GM12891 (cell line): ENCODE data around the gene ALDOA.

Source experiments
- DNase-seq: peaks from one replicate; pipeline ENCODE4 v3.0.0; 2011; ENCODE audit warnings: low spot score; ENCODE audit not compliant: insufficient read length
- FAIRE-seq: peaks from 2 replicates; lab custom pipeline; 2011; peaks lifted over from hg19 to GRCh38; lab: Jason Lieb, UNC
- PAX5 ChIP-seq: IDR thresholded peaks from 2 replicates; pipeline ENCODE4 v1.6.1; 2011; ENCODE audit warnings: low read length, moderate library complexity, mild to moderate bottlenecking; ENCODE audit not compliant: insufficient read depth, severe bottlenecking
- POLR2A ChIP-seq: IDR thresholded peaks from 2 replicates; pipeline ENCODE4 v1.6.1; 2011; ENCODE audit warnings: low read depth, low read length, control low read depth
- POLR2AphosphoS5 ChIP-seq: IDR thresholded peaks from 2 replicates; pipeline ENCODE4 v1.6.1; 2011; ENCODE audit warnings: low read depth, low read length, control low read depth
- POU2F2 ChIP-seq: IDR thresholded peaks from 2 replicates; pipeline ENCODE4 v1.6.1; 2011; ENCODE audit warnings: low read depth, mild to moderate bottlenecking, control low read depth, low read length, moderate library complexity
- SPI1 ChIP-seq: IDR thresholded peaks from 2 replicates; pipeline ENCODE4 v1.6.1; 2011; ENCODE audit warnings: low read depth, low read length, control low read depth
- TAF1 ChIP-seq: IDR thresholded peaks from 2 replicates; pipeline ENCODE4 v1.6.1; 2011; ENCODE audit warnings: low read depth, low read length, control low read depth

The ALDOA gene

DNA sequence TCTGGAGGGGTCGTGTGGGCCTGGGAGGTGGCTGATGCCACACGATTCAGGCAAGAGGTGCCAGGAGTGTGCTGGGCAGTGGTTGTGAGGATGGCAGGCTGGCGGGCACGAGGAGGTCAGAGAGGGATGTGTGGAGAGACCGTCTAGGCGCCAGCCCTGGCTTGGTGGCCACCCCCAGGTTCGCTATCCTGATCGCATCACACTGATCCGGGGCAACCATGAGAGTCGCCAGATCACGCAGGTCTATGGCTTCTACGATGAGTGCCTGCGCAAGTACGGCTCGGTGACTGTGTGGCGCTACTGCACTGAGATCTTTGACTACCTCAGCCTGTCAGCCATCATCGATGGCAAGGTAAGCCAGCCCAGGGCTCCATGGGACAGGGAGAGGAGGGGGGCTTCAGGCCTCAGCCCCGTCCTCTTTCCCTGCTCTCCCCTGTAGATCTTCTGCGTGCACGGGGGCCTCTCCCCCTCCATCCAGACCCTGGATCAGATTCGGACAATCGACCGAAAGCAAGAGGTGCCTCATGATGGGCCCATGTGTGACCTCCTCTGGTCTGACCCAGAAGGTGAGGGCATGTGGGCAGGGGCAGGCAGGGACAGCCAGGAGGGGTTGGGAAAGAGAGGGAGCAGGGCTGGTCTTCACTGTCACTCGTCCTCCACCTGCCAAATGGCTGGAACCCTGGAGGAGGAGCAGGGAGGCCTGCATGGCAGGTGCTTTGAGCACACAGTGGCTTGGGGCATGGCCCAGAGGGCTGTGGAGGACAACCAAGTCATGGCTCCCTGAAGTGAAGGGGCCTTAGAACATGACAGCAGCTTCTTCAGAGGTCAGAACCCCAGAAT lies 17.9 kb downstream of the ALDOA start:
- no peak for FAIRE-seq
- no peak for DNase-seq
- TF ChIP-seq SPI1 (no peak), PAX5 (no peak), POU2F2 (no peak), POLR2A (no peak), POLR2AphosphoS5 (no peak)

DNA sequence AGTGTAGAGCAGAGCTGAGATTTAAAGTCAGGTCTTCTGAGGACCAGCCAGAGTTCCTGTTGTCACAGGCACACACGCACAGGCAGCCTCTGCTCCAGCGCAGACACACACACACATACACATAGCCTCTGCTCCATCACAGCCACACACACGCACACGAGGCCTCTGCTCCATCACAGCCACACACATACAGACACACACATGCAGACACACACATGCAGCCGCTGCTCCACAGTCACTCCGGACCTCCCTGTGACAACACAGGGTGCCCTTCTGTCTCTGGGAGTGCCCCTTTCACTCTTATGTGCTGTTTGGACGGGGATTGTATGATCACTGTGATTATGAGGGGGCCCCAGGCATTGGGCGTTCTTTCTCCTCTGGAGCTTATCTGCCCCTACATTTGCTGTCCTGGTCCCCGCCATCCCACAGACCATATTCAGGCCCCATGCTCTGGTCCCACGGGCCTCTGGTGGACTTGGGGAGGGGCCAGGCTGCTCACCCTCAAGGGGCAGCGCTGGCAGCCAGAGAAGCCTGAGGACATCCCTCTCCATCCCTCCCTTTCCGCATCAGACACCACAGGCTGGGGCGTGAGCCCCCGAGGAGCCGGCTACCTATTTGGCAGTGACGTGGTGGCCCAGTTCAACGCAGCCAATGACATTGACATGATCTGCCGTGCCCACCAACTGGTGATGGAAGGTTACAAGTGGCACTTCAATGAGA lies 18.7 kb downstream of the ALDOA start:
- TF ChIP-seq POLR2AphosphoS5: no peak
- no peak for TF ChIP-seq PAX5
- FAIRE-seq (no peak), DNase-seq (no peak)

DNA sequence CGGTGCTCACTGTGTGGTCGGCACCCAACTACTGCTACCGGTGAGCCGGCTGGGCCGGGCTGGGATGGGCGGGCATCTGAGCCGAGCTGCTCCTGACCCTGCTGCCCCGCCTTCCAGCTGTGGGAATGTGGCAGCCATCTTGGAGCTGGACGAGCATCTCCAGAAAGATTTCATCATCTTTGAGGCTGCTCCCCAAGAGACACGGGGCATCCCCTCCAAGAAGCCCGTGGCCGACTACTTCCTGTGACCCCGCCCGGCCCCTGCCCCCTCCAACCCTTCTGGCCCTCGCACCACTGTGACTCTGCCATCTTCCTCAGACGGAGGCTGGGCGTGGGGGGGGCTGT lies 19.2 kb downstream of the ALDOA start:
- TF ChIP-seq POU2F2: no peak
- no peak for TF ChIP-seq SPI1
- no peak for FAIRE-seq
- DNase-seq: no peak

DNA sequence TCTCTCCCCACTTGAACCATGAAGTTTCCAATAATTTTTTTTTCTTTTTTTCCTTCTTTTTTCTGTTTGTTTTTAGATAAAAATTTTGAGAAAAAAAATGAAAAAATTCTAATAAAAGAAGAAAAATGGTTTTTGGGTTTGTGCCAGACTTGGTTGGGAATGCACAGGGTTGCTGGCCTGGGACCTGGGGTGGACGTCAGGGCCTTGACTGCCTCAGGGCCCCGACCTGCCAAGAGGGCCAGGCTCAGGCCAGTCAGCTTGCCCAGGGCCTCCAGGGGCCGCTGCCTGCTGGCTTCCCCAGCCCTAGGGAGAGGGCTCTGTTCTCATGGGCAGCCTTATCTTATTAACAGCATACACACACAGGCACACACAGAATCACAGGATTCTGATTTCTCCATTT lies 19.7 kb downstream of the ALDOA start:
- TF ChIP-seq TAF1: no peak
- no peak for TF ChIP-seq POU2F2
- no peak for TF ChIP-seq POLR2A
- no peak for TF ChIP-seq PAX5
- TF ChIP-seq POLR2AphosphoS5: no peak
- TF ChIP-seq SPI1: no peak
- no peak for DNase-seq
- FAIRE-seq: peak; percentile 45

DNA sequence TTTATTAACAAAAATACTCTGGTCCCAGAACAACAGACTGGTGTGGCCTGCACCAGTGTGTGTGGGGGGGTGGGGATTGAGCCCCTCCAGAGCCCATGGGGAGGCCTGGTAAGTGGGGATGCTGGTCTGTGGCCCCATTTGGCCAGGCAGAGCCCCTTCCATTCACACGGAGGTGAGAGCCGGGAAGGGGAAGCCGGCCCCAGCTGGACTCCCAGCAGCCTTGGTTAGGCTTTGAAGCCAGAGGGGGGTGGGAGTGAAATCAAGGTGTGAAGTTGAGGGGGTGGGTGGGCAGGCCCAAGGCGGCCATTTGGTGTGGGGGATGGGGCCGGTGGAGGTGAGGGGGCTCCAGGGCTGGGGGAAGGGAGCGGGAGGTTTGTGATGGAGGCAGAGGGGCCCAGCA lies 20.3 kb downstream of the ALDOA start:
- DNase-seq (no peak), FAIRE-seq (no peak)
- TF ChIP-seq PAX5: no peak
- no peak for TF ChIP-seq POLR2A
- TF ChIP-seq POU2F2: no peak
- no peak for TF ChIP-seq SPI1
- no peak for TF ChIP-seq POLR2AphosphoS5
- TF ChIP-seq TAF1: no peak

DNA sequence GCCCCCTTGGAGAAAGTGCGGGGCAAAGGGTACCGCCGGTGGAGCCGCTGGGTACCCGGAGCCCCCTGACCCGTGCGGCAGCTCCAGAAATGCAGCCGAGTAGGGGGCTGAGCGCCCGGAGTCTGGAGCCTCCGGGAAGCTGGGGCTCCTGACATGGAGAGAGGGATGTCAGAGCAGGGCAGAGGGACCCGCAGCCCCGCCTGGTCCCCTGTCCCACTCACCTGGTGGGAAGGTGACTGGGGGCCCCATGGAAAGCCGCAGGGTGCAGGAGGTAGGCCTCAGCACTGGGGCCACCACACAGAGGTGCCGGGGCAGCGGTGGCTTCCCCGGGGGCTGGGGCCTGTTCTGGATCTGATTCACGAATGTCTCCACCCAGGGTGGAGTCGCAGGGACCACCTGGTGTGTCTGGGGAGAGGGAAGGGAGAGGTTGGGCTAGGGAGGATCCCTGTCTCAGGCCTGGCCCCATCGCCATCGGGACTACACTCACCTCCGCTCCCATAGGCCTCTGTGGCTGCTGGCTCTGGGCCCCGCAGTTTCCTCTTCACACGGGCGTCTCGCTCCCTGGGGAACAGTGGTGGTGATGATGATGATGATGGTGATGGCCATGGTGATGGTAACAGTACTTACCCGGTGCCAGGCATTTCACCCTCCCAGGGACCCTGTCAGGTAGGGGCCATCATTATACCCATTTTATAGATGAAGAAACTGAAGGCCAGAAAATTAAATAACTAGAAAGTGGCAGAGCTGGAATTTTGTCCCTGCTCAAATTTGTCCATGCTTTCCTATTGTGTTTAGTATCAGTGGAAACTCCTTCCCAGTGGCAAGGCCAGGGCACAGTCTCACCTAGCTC lies 21.0 kb downstream of the ALDOA start:
- no peak for FAIRE-seq
- no peak for TF ChIP-seq SPI1
- TF ChIP-seq POLR2A: no peak
- no peak for TF ChIP-seq TAF1
- no peak for TF ChIP-seq PAX5
- no peak for DNase-seq

DNA sequence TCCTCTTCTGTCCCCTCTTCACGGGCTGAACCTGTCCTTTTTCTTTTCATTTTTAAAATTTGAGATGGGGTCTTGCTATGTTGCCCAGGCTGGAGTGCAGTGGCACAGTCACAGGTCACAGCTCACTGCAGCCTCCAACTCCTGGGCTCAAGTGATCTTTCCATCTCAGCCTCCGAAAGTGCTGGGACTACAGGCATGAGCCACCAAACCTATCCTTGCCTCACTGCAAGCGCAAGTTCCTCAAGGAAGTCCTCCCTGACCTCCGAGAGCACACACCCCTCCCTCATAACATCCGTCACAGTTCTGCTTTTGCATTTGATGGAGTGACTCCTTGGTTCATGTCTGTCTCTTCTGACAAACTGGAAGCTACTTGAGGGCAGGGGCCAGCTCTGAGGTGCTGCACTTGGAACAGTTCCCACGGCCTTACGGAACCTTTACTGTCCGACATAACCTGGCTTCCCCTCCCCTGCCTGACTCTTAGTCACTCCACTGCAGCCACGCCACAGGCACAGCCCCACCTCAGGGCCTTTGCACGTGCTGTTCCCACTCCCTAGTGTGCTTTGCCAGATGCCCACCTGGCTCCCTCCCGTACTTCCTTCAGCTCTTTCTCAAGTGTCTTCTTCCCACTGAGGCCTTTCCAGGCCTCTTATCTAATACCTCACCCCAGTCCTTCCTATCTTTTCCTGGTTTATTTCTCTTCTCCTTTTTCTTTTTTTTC lies 21.8 kb downstream of the ALDOA start:
- no peak for DNase-seq
- TF ChIP-seq POLR2AphosphoS5 (no peak), SPI1 (0 out of 2 replicates have a peak, but pooled peaks have one; percentile 17), PAX5 (no peak)
- FAIRE-seq: peak; percentile 33

DNA sequence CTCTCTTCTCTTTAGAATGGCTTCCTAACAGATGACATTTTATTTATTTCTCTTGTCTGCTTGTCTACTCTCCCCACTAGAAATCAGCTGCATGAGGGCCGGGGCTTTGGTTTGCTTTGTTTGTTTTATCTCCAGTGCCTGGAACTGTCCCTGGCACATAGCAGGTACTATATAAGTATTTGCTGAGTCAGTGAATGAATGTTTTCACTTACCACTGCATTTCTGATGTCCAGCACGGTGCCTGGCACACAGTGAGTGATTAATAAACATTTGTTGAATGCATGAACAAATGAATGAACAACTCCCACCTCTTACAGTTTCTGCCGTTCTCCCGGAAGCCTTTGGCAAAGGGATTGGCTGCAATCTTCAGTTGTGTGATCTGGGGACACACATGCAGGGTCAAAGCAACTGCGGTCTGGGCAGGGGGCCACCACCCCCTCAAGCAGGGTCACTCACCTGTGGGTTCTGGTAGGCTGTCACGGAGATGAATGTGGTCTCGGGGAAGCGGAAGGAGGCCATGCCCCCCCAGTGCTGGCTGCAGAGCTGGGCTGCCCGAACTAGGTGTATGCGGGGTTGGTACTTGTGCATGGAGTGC lies 22.8 kb downstream of the ALDOA start:
- TF ChIP-seq POLR2A (no peak), POU2F2 (no peak), POLR2AphosphoS5 (no peak), TAF1 (no peak), PAX5 (no peak), SPI1 (no peak)
- no peak for FAIRE-seq
- no peak for DNase-seq

DNA sequence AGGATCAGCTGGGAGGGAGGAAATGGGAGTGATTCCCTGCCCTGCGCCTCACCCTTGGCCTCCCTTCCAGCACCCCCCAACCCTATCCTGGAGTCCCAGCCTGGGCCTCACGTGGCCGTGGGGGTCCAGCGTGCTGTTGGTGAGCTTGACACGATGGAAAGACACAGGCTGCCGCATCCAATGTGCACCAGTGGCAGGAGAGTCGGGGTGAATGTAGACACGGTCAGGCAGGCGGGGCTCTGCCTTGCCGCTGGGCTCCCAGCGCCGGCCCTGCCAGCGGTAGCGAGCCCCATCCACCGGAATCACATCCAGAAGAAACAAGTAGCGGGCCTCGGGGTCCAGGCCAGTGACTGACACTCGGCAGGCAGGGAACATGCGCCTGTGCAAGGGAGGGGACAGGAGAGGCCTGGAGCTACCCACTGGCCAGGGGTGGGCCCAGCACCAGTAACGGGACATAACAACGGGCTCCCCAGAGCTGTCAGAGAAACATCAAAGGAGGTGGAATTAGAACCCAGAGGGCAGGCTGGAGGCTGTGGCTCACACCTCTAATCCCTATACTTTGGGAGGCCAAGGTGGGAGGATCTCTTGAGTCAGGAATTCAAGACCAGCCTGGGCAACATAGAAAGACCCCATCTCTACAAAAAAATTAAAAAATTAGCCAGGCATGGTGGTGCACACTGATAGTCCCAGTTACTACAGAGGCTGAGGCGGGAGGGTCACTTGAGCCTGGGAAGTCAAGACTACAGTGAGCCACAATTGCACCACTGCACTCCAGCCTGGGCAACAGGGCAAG lies 23.5 kb downstream of the ALDOA start:
- no peak for FAIRE-seq
- no peak for TF ChIP-seq POLR2A
- no peak for TF ChIP-seq POU2F2
- TF ChIP-seq SPI1: no peak
- no peak for TF ChIP-seq POLR2AphosphoS5
- no peak for TF ChIP-seq PAX5
- TF ChIP-seq TAF1: no peak

More for the DNA sequence above, 23.5 kb downstream of the ALDOA start:
- DNase-seq: no peak
